Measurements from ENCODE around the gene RNF150.

RNF150 gene

GRCh38 chr4:141006242-141006802 lies 126.9 kb downstream of the RNF150 start:
- no peak for TF ChIP-seq CTCF (conservative IDR thresholded peaks at IDR 0.05; ENCODE audit: low read depth, low read length)
- no peak overlapping the region for H3K4me3 ChIP-seq (ENCODE audit: low read depth, low read length)
- DNase-seq (ENCODE audit: low read depth): no peak

GRCh38 chr4:141004823-141005222 lies 128.4 kb downstream of the RNF150 start:
- no peak for DNase-seq (ENCODE audit: low read depth)
- no peak for TF ChIP-seq CTCF (conservative IDR thresholded peaks at IDR 0.05; ENCODE audit: low read depth, low read length)
- H3K4me3 ChIP-seq (ENCODE audit: low read depth, low read length): no peak overlapping the region

GRCh38 chr4:141003193-141003592 lies 130.1 kb downstream of the RNF150 start:
- H3K4me3 ChIP-seq (ENCODE audit: low read depth, low read length): no peak overlapping the region
- no peak for TF ChIP-seq CTCF (conservative IDR thresholded peaks at IDR 0.05; ENCODE audit: low read depth, low read length)
- DNase-seq (ENCODE audit: low read depth): no peak

GRCh38 chr4:141002323-141002805 lies 130.9 kb downstream of the RNF150 start:
- no peak for TF ChIP-seq CTCF (conservative IDR thresholded peaks at IDR 0.05; ENCODE audit: low read depth, low read length)
- no peak overlapping the region for H3K4me3 ChIP-seq (ENCODE audit: low read depth, low read length)
- peak; percentile 66 for DNase-seq (ENCODE audit: low read depth)

GRCh38 chr4:140996766-140997165 lies 136.5 kb downstream of the RNF150 start:
- TF ChIP-seq CTCF (conservative IDR thresholded peaks at IDR 0.05; ENCODE audit: low read depth, low read length): no peak
- H3K4me3 ChIP-seq (ENCODE audit: low read depth, low read length): no peak overlapping the region
- DNase-seq (ENCODE audit: low read depth): peak; percentile 79

GRCh38 chr4:140995058-140995457 lies 138.2 kb downstream of the RNF150 start:
- TF ChIP-seq CTCF (conservative IDR thresholded peaks at IDR 0.05; ENCODE audit: low read depth, low read length): no peak
- no peak overlapping the region for H3K4me3 ChIP-seq (ENCODE audit: low read depth, low read length)
- peak; percentile 50 for DNase-seq (ENCODE audit: low read depth)

- no peak for DNase-seq (ENCODE audit: low read depth)
- no peak for TF ChIP-seq CTCF (conservative IDR thresholded peaks at IDR 0.05; ENCODE audit: low read depth, low read length)
Observed at GRCh38 chr4:140994015-140994414, 139.3 kb downstream of the RNF150 start.

More at GRCh38 chr4:140994015-140994414, 139.3 kb downstream of the RNF150 start:
- no peak overlapping the region for H3K4me3 ChIP-seq (ENCODE audit: low read depth, low read length)

Measured in choroid plexus epithelial cell (primary cell).